ENCODE results near the gene BANF1. TPM values are rescaled to one million over a fixed set of nuclear protein-coding genes. Genes with fewer than 3 reads are reported as not detected.

The BANF1 gene
- total and polyA plus RNA-seq, 10 of the 15 experiments (the other 5 are each of a cell fraction or from before 2014, with no cell fraction given): 99.0 to 574 (median 297) TPM

GRCh38 chr11:65977621-65978390, 24.5 kb upstream of the BANF1 start (continued):
- TF ChIP-seq YY1 (IDR thresholded peaks at IDR 0.05; ENCODE audit: low read depth, low read length): no peak

- peaks cover 2 to 20% of the 10 kb centered on the region in 2 experiments; a peak in 3 of 4 replicates for H3K36me3 ChIP-seq (ENCODE audit: control insufficient read depth in 2 of 2, insufficient read depth in 2 of 2, low read length in 1 of 2)
- no peak overlapping the region for H2AFZ ChIP-seq (ENCODE audit: control insufficient read depth, low read depth, low read length)
- no peak overlapping the region for H3K4me3 ChIP-seq
- ChIA-PET POLR2A (interaction anchor here (0.5 to 0.6 kb wide), 2 partner anchors 18 to 141 kb away, joined by 4 to 5 read pairs; no protein-coding TSS in a partner anchor), CTCF (interaction anchor here (1.7 kb wide), 1 partner anchor 94 kb away, joined by 4 read pairs; no protein-coding TSS in a partner anchor), SMC1A (ENCODE audit: uncharacterized antibody, unreplicated experiment) (no interaction called here), RAD21 (ENCODE audit: unreplicated experiment) (no interaction called here)
- in situ Hi-C loops (cut with MboI) (no loop called here), intact Hi-C loops (cut with micrococcal nuclease; ENCODE audit: unreplicated experiment) (no loop called here)
- no peak overlapping the region for H3K9ac ChIP-seq (ENCODE audit: control insufficient read depth, insufficient read depth, low read length)
- H4K20me1 ChIP-seq (ENCODE audit: control insufficient read depth, insufficient read depth): no peaks in the 10 kb centered on the region
- DNase-seq (ENCODE audit: low read depth, low spot score) (no peak), FAIRE-seq (no peak), ATAC-seq (no peak)
- no peaks in the 10 kb centered on the region for H3K4me1 ChIP-seq (ENCODE audit: control insufficient read depth, insufficient read depth, low read length)
- BruUV-seq (replicated peaks): no TSS peak
- no peaks in the 10 kb centered on the region for H3K9me3 ChIP-seq (replicated peaks; ENCODE audit: control insufficient read depth, insufficient read depth, low read length)
- WGBS (ENCODE audit: insufficient coverage, insufficient replicate concordance, low lambda C conversion rate, missing lambda C conversion rate): 91% methylated on average over 30 of the region's 34 CpGs
- TF ChIP-seq ZBED1 (IDR thresholded peaks at IDR 0.05; ENCODE audit: borderline replicate concordance) (no peak), POLR2A (IDR thresholded peaks at IDR 0.05; ENCODE audit: low read depth, low read length) (peak; percentile 54)
- H3K27me3 ChIP-seq (replicated peaks in 1 of 2; ENCODE audit: control insufficient read depth in 2 of 2, insufficient read depth in 2 of 2, low read length in 1 of 2): no peaks in the 10 kb centered on the region
- no peaks in the 10 kb centered on the region for H3K79me2 ChIP-seq (ENCODE audit: control insufficient read depth, insufficient read depth, low read length)
- no peak overlapping the region for H3K27ac ChIP-seq (ENCODE audit: control insufficient read depth, insufficient read depth)
- no peak overlapping the region for H3K4me2 ChIP-seq (ENCODE audit: control insufficient read depth, insufficient read depth)
These were observed 23.7 kb upstream of the BANF1 start for GRCh38 chr11:65978391-65979238.
